Peyer's patch (tissue), 4 donors: ENCODE results near the gene SHROOM2.

Experiments used
- CTCF ChIP-seq, 6 experiments: fragments of 450-650 bp in 4 of 6; fragments of 200-600 bp in 2 of 6; sonication (generic) in 1 of 6; IDR thresholded peaks; one replicate each; pipeline ENCODE4 v1.5.1; 2017 to 2019; ENCODE audit warnings: antibody characterized with exemption in 6 of 6, mild to moderate bottlenecking in 3 of 6, moderate library complexity in 1 of 6
- POLR2A ChIP-seq, 2 donors: fragments of 450-650 bp; IDR thresholded peaks; one replicate each; pipeline ENCODE4 v1.5.1; 2017; ENCODE audit warnings: antibody characterized with exemption in 2 of 2, mild to moderate bottlenecking in 2 of 2, moderate library complexity in 2 of 2

GRCh38 chrX:9785944-9786797, at the start of gene SHROOM2:
- TF ChIP-seq POLR2A (IDR thresholded peaks at IDR 0.05) (no peak), CTCF (IDR thresholded peaks at IDR 0.05) (no peak)
